NCI-H446 treated with DMSO at 0.1 percent for 48 hours (cell line): ENCODE data around the gene AIPL1.

Experiments used
- DNase-seq: peaks from one replicate; lab custom pipeline; 2025; lab: John Stamatoyannopoulos, UW

AIPL1 gene

DNA sequence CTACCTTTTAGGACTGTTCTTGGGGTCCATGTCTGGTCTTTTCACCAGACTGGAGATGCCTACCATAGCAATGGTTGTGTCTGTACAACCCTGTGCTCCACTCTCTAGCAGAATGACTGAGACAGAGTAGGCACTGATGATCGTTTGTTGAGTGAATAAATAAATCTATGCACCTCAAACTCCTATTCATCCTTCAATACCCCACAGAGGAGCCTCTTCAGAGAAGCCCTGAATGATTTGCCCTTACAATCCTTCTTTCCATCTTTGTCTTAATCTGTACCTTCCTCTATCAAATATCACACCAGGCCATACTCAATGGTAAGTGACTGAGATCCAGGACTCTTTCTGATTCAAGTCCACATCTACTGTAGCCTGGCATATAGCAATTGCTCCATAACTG lies 32.6 kb upstream of the AIPL1 start:
- DNase-seq: no peak

DNA sequence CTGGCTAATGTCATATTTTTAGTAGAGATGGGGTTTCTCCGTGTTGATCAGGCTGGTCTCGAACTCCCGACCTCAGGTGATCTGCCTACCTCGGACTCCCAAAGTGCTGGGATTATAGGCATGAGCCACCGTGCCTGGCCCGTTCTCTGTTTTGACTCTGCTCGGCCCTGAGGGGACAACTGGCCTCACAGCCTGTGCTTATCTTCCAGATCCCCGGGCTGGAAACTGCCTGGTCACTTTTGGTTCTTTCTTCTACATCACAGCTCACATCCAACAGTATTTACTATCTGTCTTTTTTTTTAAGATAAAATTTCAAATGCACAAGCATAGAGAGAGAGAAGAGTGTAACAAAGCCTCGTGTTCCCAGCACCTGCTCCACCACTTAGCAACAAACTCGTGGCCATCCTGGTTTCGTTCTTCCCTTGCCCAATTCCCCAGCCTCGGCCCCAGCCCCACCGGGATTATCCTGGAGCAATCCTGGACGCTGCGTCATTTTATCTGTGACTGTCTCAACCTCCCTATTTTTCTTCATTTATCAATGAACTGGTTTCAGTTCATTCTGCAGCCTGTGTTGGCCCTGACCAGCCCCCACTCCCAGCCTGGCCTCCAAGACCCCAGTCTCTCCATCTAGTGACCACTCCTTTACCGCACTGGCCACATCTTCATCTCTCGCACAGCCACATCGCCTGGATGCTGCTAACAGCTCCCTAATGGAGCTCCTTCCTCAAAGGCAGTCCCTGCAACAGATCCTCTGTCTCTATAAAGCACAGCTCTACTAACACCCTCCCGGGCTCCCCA lies 30.5 kb upstream of the AIPL1 start:
- no peak for DNase-seq

DNA sequence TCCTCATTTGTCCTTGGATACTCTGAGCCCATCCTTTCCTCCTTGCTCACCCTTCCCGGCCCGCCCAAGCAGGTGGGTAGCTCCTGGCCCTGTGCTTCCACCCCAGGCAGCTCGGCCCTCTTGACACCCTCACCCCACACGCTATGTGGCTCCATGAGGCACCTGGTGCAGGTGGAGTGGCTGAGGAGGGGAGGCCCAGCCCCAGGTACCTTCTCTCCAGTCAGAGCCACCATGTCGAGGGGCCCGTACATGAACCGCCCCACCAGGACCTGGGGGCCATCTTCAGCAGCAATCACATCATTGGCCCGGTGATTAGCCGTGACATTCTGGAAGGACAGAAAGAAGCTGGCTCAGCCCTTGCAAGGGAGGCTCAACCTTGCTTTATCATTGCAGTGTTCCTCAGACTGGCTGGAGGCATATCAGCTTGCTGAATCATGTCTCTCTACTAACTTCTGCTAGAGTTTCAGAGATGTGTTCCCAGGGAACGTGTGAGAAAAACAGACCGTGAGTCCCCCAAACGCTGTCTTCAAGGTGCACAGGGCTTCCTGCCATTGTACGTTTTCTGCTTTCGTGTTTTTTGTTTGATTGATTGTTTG lies 29.6 kb upstream of the AIPL1 start:
- DNase-seq: no peak

DNA sequence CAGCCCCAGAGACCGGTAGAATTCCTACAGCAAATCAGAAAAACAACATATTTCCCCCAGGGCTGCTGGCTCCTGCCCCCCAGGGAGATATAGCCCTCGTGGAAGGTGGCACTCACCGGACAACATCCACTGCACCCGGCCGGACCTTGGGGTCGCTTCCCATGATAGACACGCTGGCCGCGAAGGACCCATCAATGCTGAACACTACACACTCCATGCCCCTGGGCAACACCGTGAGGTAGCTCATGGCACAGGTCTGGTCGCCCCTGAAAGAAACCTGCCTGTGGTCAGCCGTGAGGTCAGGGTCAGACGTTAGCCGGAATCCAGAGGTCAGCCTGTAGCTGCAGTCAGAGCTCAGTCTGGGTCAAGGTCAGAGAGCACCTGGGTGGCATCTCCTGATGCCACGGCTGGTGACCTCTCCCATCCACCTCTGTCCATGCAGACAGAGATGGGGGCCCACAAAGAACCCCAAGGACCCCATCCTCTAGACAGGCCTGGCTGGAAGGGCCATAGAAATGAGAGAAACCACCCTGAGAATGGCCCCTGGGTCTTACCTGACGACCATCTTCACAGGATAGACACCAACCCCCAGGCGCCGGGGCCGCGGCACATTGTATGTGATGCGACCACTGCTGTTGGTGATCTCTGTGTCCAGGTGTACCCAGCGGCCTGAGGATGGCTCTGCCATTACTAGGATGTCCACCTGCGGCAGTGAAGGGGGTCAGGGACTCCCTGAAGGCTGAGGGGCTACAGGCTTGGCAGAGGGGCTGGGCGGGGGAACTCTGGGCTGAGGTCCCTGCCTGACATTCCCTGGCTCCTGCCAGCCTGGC lies 28.9 kb upstream of the AIPL1 start:
- no peak for DNase-seq

GRCh38 chr17:6462692-6463091 lies 27.8 kb upstream of the AIPL1 start:
- no peak for DNase-seq

DNA sequence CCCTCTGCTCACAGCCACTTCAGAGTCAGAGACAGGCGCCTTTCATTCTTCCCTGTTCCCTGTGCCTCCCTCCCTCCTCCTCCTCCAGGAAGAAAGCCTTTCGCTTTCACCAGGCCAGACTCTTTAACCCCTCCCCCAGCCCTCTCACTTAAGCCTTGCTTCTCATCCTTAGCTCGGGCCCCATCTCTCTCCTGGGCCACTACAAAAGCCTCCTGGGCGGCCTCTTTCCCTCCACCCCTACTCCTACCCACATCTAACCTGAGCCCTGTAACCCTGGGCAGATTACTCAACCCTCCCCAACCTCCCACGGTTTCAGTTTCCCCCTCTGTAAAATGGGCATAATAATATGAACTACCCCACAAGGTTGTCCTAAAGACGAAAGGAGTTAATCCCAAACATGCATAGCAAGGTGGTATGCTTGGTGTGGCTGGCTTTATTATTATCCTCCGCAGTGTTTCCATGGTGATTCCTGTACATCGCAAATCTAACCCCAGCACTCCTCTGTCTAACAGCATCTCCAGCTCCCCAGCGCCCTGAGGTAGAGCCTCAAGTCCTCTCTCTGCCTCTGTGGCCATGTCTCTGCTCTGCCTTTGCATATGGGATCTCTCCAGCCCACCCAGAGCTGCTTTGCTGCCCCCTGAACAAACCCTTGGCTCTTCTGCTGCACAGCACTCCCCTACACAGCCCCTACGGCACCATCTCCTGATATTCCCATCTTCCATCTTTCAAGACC lies 27.0 kb upstream of the AIPL1 start:
- DNase-seq: no peak

GRCh38 chr17:6461246-6461645 lies 26.3 kb upstream of the AIPL1 start:
- no peak for DNase-seq

GRCh38 chr17:6460531-6461161 lies 25.7 kb upstream of the AIPL1 start:
- DNase-seq: no peak

DNA sequence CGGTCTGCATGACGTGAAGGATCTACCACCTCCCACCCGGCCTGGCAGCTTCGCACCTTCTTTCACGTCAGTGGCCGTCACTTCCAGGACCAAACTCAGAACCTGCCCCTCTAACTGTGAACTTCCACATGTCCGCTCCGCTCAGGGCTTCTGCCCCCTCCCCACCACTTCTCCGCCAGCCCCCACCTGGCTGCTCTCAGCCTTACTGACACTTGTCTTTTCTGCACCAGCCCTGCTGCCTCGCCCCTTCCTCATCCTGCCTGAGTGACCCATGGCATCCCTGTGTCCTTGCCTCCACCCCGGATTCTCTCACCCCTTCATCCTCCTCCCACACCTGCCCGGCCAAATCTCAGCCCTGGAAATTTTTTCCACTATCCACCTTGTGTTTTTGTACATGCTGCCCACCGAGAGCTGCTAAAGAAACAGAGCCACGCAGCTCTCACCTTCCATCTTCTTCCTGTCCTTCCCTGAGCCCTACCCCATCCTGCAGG lies 23.6 kb upstream of the AIPL1 start:
- no peak for DNase-seq

DNA sequence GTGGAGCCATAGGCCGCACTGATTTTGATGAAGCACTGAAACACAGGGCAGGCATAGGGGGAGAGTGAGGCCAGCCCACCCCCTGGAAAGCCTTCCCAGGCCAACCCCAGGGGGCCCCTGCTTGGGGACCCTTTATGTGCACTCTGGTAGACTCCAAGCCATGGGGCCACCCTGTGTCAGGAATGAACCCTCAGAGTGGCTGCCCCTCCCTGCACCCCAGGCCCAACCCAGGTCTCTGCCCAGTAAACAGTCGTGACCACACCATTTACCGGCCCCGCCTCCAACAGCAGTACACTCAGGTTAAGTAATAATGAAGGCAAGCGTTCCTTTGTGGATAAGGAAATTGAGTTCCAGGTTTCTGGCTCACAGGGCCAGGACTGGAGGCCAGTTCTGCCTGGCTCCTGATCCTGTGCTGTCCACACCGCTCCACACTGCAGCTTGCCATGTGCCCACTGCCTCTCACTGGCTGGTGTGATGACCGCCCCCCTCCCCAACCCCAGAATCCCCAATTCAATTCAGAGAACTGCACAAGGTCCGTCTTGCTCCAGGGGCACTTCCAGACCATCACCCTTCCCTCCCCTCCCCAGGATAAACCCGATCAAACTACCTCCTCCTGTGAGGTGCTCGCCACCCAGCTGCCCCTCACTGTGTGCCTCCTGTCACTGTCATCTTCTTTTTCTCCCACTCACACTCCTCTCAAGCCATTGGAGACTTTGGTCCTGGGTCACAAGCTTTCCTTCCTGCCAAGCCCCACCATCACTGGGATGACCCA lies 23.0 kb upstream of the AIPL1 start:
- DNase-seq: no peak

DNA sequence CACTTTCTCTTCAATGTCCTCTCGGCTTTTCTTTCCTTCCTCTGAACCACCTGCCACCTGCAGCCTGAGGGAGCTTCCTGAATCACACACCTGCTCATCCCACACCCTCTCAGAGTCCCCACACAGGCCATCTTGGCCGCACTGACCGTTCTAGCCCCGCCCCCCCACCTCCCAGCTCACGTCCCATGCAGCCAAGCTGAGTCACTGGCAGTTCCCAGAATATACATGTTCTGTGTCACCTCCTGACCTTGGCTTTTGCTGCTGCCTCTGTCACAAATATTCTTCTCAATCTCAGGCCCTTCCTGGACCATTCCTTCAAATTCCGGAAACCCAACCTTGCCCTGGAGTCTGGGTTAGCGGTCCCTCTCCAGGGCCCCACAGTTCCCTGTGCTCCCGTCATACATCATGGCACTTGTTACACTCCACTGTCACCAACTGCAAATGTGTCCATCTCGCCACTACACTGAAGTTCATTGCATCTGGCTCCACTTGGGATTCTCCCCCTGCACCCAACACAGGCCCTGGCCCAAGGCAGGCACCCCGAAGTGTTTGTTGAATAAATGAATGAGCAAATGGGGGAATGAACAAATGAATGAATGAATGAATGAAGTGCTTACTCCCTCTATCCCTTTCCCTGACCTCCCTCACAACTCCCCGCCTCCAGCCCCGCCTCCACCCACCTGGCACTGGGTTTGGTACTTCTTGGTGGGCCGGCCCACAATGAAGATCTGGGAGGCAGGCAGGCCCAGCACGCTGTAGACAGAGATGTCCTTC lies 22.2 kb upstream of the AIPL1 start:
- DNase-seq: no peak

DNA sequence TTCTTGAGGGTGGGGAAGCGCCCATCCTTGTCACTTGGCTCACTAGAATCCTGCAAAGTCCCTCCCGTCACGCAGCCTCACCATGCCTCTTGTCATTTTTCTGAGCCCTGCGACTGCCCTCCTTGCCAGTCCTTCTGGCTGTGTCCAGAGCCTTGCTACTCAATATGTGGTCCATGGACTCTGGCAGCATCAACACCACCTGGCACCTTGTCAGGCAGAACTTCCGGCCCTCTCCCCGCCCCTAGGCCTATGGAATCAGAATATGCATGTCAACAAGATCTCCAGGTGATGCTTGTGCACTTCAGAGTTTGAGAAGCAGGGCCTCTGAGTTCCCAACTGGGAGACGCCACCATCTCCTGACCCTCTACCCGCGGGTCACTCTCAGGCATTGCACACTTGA lies 21.4 kb upstream of the AIPL1 start:
- no peak for DNase-seq

GRCh38 chr17:6455321-6455705 lies 20.4 kb upstream of the AIPL1 start:
- DNase-seq: no peak

DNA sequence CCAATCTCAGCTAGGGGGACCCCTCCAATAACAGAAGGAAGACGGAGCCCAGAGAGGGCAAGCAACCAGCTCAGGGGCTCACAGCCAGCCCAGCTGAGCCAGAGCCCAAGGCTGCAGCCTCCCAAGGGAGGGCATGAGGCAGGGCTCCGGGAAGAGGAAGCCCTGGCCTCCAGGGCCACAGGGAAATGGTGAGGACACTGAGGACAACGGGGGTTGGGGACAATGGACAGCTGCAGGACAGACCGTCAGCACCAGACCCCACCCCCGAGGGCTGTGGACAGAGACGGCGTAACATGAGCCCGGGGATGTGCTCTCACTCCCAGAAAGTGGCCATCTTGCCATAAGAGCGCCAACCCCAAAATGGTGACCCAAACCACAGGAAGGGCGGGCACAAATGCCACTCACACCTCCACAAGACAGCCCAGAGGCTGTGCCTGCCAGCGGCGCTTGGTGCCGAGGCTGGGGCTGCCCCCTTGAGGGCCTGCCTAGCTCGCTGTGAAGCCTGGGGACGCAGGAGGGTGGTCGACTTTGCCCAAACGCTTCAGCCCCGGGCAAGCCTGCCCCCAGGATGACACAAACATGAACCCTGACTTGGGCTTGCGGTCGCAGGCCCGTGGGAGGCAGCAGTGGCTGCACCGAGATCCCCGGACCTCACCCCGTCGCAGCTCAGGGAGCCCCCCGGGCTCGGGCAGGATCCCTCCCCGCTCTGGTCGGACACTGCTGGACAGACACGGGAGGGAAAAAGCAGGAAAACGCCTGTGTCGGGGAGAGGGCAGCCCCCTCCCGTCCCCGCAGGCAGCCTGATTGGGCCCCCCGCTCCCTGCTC lies 19.8 kb upstream of the AIPL1 start:
- no peak for DNase-seq

- DNase-seq: no peak
Measured at GRCh38 chr17:6453279-6454024, 18.5 kb upstream of the AIPL1 start.

GRCh38 chr17:6452471-6453266 lies 17.7 kb upstream of the AIPL1 start:
- DNase-seq: no peak

GRCh38 chr17:6450926-6451832 lies 16.3 kb upstream of the AIPL1 start:
- DNase-seq: no peak
